Stimulated activated CD8-positive, alpha-beta memory T cell treated with anti-CD3 and anti-CD28 coated beads, Interleukin-2, amount 100 ng/mL, for 48 hours (primary cell): ENCODE data around the gene PIGO.

Experiments
- DNase-seq, 2 donors: peaks; one replicate each; pipeline ENCODE4 v3.0.0-alpha.2; 2020; ENCODE audit warnings: low read depth in 2 of 2

Gene PIGO

GRCh38 chr9:35106343-35106730, 9.9 kb upstream of the PIGO start:
- DNase-seq, result no peak

- DNase-seq, result no peak
These were observed 9.4 kb upstream of the PIGO start for GRCh38 chr9:35105571-35106342.

GRCh38 chr9:35105126-35105525, 8.7 kb upstream of the PIGO start:
- no peak for DNase-seq

- no peak for DNase-seq
These were observed 8.2 kb upstream of the PIGO start for GRCh38 chr9:35104586-35104985.

GRCh38 chr9:35103660-35104191, 7.3 kb upstream of the PIGO start:
- DNase-seq, result no peak

- peak; percentile 82 to 87 for DNase-seq
These were observed 6.6 kb upstream of the PIGO start, which contains the start of gene STOML2 for GRCh38 chr9:35102769-35103659. TSS of gene STOML2 (minus strand) at chr9:35103131. CDS start at chr9:35103094, 37 bp downstream.

- DNase-seq, result no peak
These were observed 6.0 kb upstream of the PIGO start for GRCh38 chr9:35102465-35102768.

GRCh38 chr9:35097573-35097972, 1.2 kb upstream of the PIGO start:
- DNase-seq, result no peak

- no peak for DNase-seq
These were observed 4.9 kb downstream of the PIGO start for GRCh38 chr9:35091536-35091935.

GRCh38 chr9:35089434-35089833, 7.0 kb downstream of the PIGO start:
- no peak for DNase-seq

GRCh38 chr9:35085078-35085477, 11.3 kb downstream of the PIGO start:
- no peak for DNase-seq

- DNase-seq, result peak; percentile 76 to 77
These were observed 16.7 kb downstream of the PIGO start, which contains the start of gene FANCG for GRCh38 chr9:35079426-35080341. TSS of gene FANCG (minus strand) at chr9:35079942. CDS start at chr9:35079524, 418 bp downstream.

GRCh38 chr9:35079041-35079425, 17.4 kb downstream of the PIGO start:
- DNase-seq, result no peak

- no peak for DNase-seq
These were observed 18.3 kb downstream of the PIGO start for GRCh38 chr9:35078066-35078465.

- no peak for DNase-seq
These were observed 19.5 kb downstream of the PIGO start for GRCh38 chr9:35076848-35077247.

GRCh38 chr9:35075358-35075757, 21.0 kb downstream of the PIGO start:
- DNase-seq, result no peak

- DNase-seq, result no peak
These were observed 21.6 kb downstream of the PIGO start for GRCh38 chr9:35074791-35075190.

- no peak for DNase-seq
These were observed 22.2 kb downstream of the PIGO start for GRCh38 chr9:35074141-35074540.

- no peak for DNase-seq
These were observed 23.1 kb downstream of the PIGO start for GRCh38 chr9:35073279-35073612.

- DNase-seq, result peak; percentile 90 to 94
These were observed 23.7 kb downstream of the PIGO start, which contains the start of gene VCP for GRCh38 chr9:35072461-35073278. TSS of gene VCP (minus strand) at chr9:35072625. CDS start at chr9:35072353, 272 bp downstream.
